Esophagus squamous epithelium (tissue), 5 donors: ENCODE data around the gene CXCL17. TPM values are rescaled to one million over a fixed set of nuclear protein-coding genes. Genes with fewer than 3 reads are reported as not detected.

Experiments used
- DNase-seq: peaks from one replicate; lab custom pipeline; 2025; lab: John Stamatoyannopoulos, UW
- H3K27ac ChIP-seq, 4 donors: fragments of 200-600 bp; sonication (generic); one replicate each; pipeline ENCODE4 v1.5.1; 2016 to 2019; ENCODE audit warnings: mild to moderate bottlenecking in 1 of 4
- H3K27me3 ChIP-seq, 4 donors: fragments of 200-600 bp; sonication (generic); 1 replicate in 3 of 4; 2 replicates in 1 of 4; pipeline versions ENCODE4 v1.5.1 to v1.6.0; 2017 to 2021; ENCODE audit warnings: antibody characterized with exemption in 1 of 4
- H3K36me3 ChIP-seq, 3 donors: fragments of 200-600 bp; sonication (generic); one replicate each; pipeline ENCODE4 v1.5.1; 2016 to 2019
- H3K4me1 ChIP-seq, 3 donors: fragments of 200-600 bp; sonication (generic); one replicate each; pipeline ENCODE4 v1.5.1; 2017 to 2019
- H3K4me3 ChIP-seq, 4 donors: fragments of 200-600 bp; sonication (generic); 1 replicate in 3 of 4; 2 replicates in 1 of 4; pipeline ENCODE4 v1.5.1; 2016 to 2019; ENCODE audit warnings: mild to moderate bottlenecking in 2 of 4, moderate library complexity in 1 of 4
- H3K9me3 ChIP-seq, 3 donors: fragments of 200-600 bp; sonication (generic); one replicate each; pipeline ENCODE4 v1.5.1; 2016 to 2019
- POLR2A ChIP-seq, 4 donors: fragments of 450-650 bp; IDR thresholded peaks; one replicate each; pipeline ENCODE4 v1.6.1; 2017; ENCODE audit warnings: antibody characterized with exemption in 4 of 4, mild to moderate bottlenecking in 4 of 4, moderate library complexity in 3 of 4
- WGBS, 2 donors: methylation state at CpG; one replicate each; pipeline ENCODE4 v1.1.5; 2018; 5-methylcytosine and 5-hydroxymethylcytosine counted together
- intact Hi-C: fragments of 100-400 bp; cut with DNase I; formaldehyde crosslinking; loops from one replicate; pipeline ENCODE4 v1.15.0; 2022
- total RNA-seq, 4 donors: library from RNA; depleted of rRNA; stranded (reverse); fragments of >200 nt; gene quantifications; one replicate each; pipeline ENCODE4 v1.1.0, GENCODE V29; 2016
- TF ChIP-seq, protein P1 (sequence below), 6 experiments: fragments of 450-650 bp in 4 of 6; fragments of 200-600 bp in 2 of 6; sonication (generic) in 2 of 6; IDR thresholded peaks; one replicate each; pipeline ENCODE4 v1.5.1; 2016 to 2019; ENCODE audit warnings: antibody characterized with exemption in 6 of 6, mild to moderate bottlenecking in 4 of 6, moderate library complexity in 4 of 6
- donor health status: DM: yes; HTN: yes; CAD: no.

The CXCL17 gene
- total RNA-seq, 4 donors from 2014 or later: 19.3 to 97.7 (median 33.8) TPM

DNA sequence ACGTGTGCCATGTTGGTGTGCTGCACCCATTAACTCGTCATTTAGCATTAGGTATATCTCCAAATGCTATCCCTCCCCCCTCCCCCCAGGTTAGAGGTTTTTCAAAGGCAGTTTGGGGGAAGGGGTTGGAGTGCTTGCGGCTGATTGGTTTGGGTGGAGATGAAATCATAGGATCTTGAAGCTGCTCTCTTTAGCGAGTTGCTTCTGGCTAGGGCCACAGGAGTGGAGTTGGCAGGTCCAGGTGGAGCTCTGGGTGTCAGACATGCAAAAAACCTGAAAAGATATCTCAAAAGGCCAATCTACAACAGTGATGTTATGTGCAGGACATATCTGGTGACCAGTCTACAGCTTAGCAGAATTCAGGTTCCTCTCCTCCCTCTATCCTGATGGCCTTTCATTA is 32.6 kb upstream of the CXCL17 start:
- intact Hi-C loops: no loop called here
- TF ChIP-seq POLR2A (IDR thresholded peaks at IDR 0.05): no peak
- TF ChIP-seq, protein P1, sequence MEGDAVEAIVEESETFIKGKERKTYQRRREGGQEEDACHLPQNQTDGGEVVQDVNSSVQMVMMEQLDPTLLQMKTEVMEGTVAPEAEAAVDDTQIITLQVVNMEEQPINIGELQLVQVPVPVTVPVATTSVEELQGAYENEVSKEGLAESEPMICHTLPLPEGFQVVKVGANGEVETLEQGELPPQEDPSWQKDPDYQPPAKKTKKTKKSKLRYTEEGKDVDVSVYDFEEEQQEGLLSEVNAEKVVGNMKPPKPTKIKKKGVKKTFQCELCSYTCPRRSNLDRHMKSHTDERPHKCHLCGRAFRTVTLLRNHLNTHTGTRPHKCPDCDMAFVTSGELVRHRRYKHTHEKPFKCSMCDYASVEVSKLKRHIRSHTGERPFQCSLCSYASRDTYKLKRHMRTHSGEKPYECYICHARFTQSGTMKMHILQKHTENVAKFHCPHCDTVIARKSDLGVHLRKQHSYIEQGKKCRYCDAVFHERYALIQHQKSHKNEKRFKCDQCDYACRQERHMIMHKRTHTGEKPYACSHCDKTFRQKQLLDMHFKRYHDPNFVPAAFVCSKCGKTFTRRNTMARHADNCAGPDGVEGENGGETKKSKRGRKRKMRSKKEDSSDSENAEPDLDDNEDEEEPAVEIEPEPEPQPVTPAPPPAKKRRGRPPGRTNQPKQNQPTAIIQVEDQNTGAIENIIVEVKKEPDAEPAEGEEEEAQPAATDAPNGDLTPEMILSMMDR (IDR thresholded peaks at IDR 0.05): no peak
- 77 to 87% methylated on average over 3 to 4 of the region's 4 CpGs for WGBS, 2 donors

DNA sequence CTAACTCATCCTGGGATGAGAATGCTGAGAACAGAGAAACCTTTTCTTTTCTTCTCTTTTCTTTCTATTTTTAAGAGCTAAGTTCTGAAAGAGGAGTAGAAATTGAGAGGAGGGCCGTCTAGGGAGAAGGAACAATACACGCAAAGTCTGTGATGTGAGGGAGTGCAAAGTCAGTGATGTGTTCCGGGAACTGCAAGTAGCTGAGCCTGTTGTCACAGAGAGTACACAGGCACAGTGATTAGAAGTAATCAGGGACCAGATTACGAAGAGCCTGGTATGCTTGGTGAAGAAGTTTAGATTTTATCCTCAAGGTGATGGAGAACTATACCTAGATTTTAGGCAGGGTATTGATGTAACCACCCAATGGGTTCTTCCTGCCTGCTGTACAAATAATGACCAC is 32.0 kb upstream of the CXCL17 start:
- no peak for TF ChIP-seq POLR2A (IDR thresholded peaks at IDR 0.05)
- TF ChIP-seq, protein P1 (IDR thresholded peaks at IDR 0.05): no peak
- H3K4me1 ChIP-seq: peaks cover 0 to 27% (median 0%) of the 10 kb centered on the region in 3 donors
- H3K27ac ChIP-seq: no peak overlapping the region
- no peaks in the 10 kb centered on the region for H3K36me3 ChIP-seq
- WGBS, 2 donors: 74 to 77% methylated on average over 4 of the region's 4 CpGs
- H3K4me3 ChIP-seq: no peak overlapping the region
- no peaks in the 10 kb centered on the region for H3K9me3 ChIP-seq
- no peak for DNase-seq
- intact Hi-C loops: no loop called here
- H3K27me3 ChIP-seq: no peaks in the 10 kb centered on the region

More for the DNA sequence above, 32.6 kb upstream of the CXCL17 start:
- Histone ChIP-seq H3K36me3 (no peaks in the 10 kb centered on the region), H3K9me3 (no peaks in the 10 kb centered on the region), H3K4me3 (no peak overlapping the region), H3K27me3 (no peaks in the 10 kb centered on the region), H3K27ac (no peak overlapping the region), H3K4me1 (peaks cover 0 to 27% (median 0%) of the 10 kb centered on the region in 3 donors)
- no peak for DNase-seq

DNA sequence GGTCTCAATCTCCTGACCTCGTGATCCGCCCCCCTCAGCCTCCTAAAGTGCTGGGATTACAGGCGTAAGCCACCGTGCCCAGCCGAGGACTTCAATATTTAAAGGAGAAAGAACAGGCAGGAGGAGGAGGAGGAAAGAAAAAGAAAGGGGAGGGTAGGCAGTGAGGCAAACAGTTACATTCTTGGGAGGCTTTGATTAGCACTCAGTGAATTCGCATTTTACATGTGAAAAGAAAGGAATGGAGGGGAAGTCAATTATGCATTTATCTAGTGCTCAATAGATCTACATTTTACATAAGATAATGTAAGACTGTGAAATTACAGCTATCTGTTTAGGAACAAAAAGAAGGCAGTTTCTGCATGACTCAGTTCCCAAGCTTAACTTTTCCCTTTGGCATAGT is 30.9 kb upstream of the CXCL17 start:
- intact Hi-C loops: no loop called here
- 61 to 66% methylated on average over 6 of the region's 6 CpGs for WGBS, 2 donors
- peaks cover 0 to 27% (median 0%) of the 10 kb centered on the region in 3 donors for H3K4me1 ChIP-seq
- no peaks in the 10 kb centered on the region for H3K36me3 ChIP-seq
- H3K27me3 ChIP-seq: no peaks in the 10 kb centered on the region
- no peak for DNase-seq
- TF ChIP-seq POLR2A (IDR thresholded peaks at IDR 0.05): no peak
- TF ChIP-seq, protein P1 (IDR thresholded peaks at IDR 0.05): no peak
- H3K9me3 ChIP-seq: no peaks in the 10 kb centered on the region
- no peak overlapping the region for H3K4me3 ChIP-seq
- H3K27ac ChIP-seq: no peak overlapping the region

DNA sequence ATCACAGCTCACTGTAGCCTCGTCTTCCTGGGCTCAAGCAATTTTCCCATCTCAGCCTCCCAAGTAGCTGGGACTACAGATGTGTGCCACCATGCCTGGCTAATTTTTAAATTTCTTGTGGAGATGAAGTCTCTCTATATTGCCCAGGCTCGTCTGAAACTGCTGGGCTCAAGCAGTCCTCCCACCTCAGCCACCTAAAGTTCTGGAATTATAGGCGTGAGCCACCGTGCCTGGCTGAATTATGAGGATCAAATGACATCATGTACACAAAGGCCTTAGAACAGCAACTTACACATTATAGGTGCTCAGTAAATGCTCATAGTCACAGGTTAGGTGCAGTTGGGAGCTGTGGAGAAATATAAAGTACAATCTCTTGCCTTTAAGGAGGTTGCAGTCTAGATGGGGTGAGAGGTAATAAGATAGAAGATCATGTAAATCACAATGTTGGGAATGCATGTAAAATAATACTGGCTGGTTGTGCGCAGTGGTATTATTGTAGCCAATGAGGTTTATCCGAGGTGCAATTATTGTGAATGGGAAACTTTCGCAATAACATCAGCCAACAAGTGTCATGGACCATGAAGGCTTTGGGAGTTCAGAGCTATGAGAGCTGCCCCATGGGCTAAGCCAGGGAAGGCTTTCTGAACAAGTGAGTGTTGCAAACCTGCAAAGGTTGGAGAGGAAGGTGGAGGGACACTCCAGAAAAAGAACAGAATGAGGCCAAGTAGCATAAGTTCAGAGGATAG is 29.8 kb upstream of the CXCL17 start:
- Histone ChIP-seq H3K4me1 (peaks cover 0 to 27% (median 0%) of the 10 kb centered on the region in 3 donors), H3K27me3 (no peaks in the 10 kb centered on the region), H3K4me3 (no peak overlapping the region), H3K9me3 (no peaks in the 10 kb centered on the region), H3K36me3 (no peaks in the 10 kb centered on the region), H3K27ac (peak overlapping the region in 3 of 4 donors; percentile 56 to 79 (median 61))
- no peak for DNase-seq
- WGBS, 2 donors: 71 to 88% methylated on average over 7 of the region's 7 CpGs
- TF ChIP-seq, protein P1 (IDR thresholded peaks at IDR 0.05): no peak
- no peak for TF ChIP-seq POLR2A (IDR thresholded peaks at IDR 0.05)
- intact Hi-C loops: no loop called here

DNA sequence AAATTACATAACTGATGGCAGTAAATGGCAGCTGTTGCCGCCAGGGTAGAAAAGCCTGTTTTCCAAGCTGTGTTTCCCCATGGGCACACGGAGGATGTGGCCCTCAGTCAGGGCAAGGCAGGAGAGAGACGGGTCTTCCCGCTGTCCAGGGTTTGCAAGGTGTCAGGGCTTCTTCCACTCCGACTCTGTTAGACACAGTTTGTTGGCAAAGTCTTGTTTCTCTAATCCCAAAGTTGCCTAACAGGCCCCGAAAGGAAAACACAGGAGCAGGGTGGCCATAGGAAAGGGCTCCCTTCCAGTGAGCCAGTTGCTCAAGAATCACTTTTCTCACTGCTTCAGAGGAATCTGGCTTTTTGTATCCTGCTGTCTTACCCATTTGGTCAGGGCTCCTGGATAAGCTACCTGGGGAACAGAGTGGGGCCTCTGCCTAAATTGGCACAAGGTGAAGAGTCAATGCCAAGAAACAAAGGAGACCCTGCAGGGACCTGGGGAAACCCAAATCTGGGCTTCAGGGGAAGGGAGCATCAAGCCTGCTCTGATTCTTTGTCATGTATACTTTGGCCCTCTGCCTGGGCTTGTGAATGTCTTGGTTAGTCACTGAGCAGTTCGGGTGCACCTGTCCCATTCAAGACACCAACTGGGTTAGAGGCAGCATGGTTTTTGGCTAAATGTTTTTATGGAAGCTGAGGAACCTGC is 29.0 kb upstream of the CXCL17 start:
- H3K27me3 ChIP-seq: no peaks in the 10 kb centered on the region
- intact Hi-C loops: no loop called here
- peak overlapping the region; percentile 21 to 79 (median 58) for H3K27ac ChIP-seq
- no peak for TF ChIP-seq POLR2A (IDR thresholded peaks at IDR 0.05)
- TF ChIP-seq, protein P1 (IDR thresholded peaks at IDR 0.05): peak in 2 of 6 experiments; percentile 10 to 37
- 36 to 62% methylated on average over 7 of the region's 7 CpGs for WGBS, 2 donors
- no peak overlapping the region for H3K4me3 ChIP-seq
- H3K36me3 ChIP-seq: no peaks in the 10 kb centered on the region
- DNase-seq: no peak
- H3K4me1 ChIP-seq: peaks cover 0 to 30% (median 0%) of the 10 kb centered on the region in 3 donors
- no peaks in the 10 kb centered on the region for H3K9me3 ChIP-seq
